Measurements from ENCODE around the gene ADPGK.
"Not testable (repeated sequence)": the region's sequence is repeated elsewhere in the genome, so short reads cannot be mapped to it uniquely, and the experiment has no call there.

The ADPGK gene

DNA sequence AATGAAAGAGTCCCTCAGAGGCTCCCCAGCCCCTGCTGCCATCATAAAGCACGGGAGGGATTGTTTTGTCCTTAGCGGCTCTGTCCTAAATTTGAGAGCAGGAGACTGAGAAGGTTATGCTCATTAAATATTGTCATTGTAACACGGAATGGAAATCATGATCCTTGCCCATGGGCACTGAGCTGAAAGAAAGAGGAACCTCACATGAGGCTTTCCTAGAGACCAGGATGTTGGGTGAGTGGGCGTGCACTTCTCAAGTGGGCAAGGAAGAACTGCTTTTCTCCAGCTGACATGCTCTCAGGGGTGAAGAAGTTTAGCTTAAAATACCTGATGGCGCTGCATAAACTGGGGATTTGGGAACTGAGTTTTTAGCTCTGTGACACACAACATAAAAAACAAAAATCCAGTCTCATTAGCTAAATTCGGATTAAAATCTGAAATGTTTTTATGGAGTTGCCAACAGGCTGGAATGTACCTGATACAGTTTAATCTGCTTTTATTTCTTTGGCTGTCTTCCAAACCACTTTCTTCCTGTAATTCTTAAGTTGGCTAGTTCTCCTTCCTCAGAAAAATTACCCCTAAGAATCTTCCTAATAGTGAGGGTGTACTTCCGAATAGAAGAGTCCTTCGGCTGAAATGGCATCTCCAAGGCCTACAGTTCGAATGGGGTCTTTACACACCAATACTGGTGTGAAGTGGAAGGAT is 31.7 kb downstream of the ADPGK start:
- DNase-seq (ENCODE audit: low read depth) = peak; percentile 24

DNA sequence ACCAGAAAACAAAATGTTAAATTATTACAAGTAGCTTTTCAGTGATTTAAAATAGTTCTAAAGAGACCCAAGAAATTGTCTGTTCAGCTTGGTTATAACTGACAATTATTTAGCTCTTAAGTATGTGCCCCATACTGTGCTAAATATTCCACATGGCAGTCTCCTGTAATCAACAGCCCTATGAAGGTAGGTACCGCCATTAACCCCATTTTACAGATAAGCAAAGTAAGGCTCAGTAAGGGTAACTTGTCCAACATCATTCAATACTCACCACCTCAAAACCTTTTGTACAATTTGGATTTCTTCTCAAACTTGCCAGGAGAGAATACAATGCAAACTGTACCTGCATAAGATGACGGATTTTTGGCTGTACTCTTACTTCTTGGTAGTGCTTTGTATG is 33.9 kb downstream of the ADPGK start:
- no peak for DNase-seq (ENCODE audit: low read depth)

- no peak for DNase-seq (ENCODE audit: low read depth)
These were observed 43.3 kb downstream of the ADPGK start for GRCh38 chr15:72740219-72740618.

- DNase-seq (ENCODE audit: low read depth) = no peak
These were observed 45.8 kb downstream of the ADPGK start for GRCh38 chr15:72737723-72738122.

- no peak for DNase-seq (ENCODE audit: low read depth)
These were observed 46.5 kb downstream of the ADPGK start for GRCh38 chr15:72737061-72737460.

DNA sequence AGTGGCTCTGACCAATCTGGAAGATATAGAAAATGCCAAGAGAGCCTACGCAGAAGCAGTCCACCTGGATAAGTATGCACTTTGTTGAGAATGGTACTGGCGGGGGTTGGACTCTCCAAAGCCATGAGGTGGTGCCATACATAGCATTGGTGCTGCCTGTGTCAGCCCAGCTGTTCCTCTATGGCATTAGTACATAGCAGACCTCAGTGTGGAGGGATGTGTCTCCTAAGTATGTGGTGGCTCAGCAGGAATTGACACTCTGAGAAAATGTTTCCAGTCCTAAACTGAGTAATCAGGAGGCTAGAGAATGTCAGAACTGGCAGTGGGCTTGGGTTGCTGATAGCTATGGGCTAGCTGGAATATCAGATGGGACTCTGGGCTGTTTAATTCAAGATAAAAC is 48.4 kb downstream of the ADPGK start:
- no peak for DNase-seq (ENCODE audit: low read depth)

DNA sequence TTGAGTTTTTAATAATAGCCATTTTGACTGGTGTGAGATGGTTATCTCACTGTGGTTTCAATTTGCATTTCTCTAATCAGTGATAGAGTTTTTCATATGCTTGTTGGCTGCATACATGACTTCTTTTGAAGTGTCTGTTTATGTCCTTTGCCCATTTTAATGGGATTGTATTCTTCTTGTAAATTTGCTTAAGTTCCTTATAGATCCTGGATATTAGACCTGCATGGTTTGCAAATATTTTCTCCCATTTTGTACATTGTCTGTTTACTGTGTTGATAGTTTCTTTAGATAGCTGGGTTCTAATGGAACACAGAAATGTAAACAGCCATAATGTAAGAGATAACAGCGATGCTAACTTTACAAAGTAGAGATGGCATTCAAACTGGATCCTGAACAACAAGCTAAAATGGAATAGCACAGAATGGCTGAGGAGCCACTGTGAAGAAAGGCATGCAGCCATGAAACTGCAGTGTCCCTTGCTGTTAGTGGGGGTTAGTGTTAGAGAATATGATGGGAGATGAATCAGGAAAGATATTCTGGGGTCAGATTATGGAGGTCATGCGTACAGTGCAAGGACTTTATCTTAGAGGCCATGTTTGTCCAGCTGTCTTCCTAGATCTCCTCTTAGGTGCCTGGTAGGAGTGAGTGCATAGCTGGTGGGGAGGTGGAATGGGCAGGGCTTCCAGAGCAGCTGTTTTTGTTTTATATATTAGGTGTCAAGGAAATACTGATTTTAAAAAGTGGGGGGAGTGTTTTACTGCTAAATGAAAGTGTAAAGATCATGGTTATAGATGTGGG is 49.4 kb downstream of the ADPGK start:
- no peak for DNase-seq (ENCODE audit: low read depth)

DNA sequence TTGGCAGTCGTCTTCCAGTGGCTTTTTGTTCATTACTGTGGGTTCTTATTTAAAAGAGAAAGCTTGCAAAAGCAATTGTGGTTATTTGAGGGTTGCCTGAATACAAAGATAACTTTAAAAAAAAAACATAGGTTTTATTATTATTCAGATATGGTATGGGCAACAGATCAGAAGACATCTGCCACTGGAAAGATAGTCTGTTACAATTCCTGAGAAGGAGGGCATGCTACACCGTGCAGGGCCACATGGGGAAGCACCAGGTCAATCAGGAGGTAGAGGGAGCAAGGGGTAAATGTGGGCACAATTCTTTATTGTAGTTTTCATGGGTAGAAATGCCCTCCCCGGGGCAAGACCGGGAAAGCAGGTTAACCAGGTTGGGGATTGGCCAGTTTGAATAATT is 51.0 kb downstream of the ADPGK start:
- DNase-seq (ENCODE audit: low read depth) = no peak

- no peak for DNase-seq (ENCODE audit: low read depth)
These were observed 51.5 kb downstream of the ADPGK start for GRCh38 chr15:72732086-72732485.

- DNase-seq (ENCODE audit: low read depth) = no peak
These were observed 54.7 kb downstream of the ADPGK start for GRCh38 chr15:72728821-72729220.

- DNase-seq (ENCODE audit: low read depth) = not testable (repeated sequence)
These were observed 55.3 kb downstream of the ADPGK start for GRCh38 chr15:72728249-72728648.

DNA sequence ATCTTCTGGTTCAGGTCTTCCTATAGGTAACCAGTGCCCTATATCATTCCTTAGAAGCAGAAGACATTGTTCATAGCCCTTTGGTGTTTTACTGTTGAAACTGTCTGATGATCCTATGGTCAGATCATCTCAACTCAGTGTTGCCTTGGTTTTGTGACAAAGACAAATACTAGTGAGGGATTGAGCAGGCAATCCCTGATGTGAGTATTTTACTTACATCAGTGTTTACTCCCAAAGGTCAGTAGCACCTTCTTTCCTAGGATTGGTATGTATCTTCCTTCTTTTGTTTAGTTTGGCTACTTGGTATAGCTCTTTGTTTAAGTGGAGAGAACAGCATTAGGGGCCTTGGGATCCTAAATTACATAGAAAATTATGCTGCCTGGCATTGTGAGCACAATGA is 56.4 kb downstream of the ADPGK start:
- no peak for DNase-seq (ENCODE audit: low read depth)

DNA sequence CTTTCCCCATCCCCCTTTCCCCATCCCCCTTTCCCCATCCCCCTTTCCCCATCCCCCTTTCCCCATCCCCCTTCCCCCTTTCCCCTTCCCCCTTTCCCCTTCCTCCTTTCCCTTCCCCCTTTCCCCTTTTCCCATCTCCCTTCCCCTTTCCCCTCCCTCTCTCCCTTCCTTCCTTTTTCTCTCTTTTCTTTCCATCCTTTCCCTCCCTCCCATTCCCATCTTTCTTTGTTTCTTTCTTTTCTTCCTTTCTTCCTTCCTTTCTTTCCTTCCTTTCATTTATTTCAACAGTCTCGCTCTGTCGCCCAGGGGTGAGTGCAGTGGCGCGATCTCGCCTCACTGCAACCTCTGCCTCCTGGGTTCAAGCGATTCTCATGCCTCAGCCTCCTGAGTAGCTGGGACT is 57.7 kb downstream of the ADPGK start:
- DNase-seq (ENCODE audit: low read depth) = not testable (repeated sequence)

- DNase-seq (ENCODE audit: low read depth) = no peak
These were observed 58.1 kb downstream of the ADPGK start for GRCh38 chr15:72725446-72725845.

DNA sequence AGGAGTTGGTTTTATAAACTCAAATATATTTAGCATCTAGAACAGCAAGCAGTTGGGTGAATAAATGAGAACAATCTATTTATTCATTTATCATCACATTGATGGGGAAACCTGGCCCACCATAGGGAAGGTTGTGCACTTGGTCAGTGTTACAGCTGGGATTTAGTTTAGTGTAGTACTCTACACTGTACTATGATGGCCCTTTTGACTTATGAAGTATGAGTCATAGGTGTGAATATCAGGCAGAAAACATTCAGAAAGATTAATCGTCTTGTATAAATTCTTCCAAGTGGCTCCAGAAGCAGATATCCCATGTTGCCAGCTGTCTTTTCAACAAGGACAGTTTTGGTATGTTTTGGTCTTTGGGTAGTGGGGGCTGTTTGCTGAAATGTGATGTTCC is 59.5 kb downstream of the ADPGK start:
- DNase-seq (ENCODE audit: low read depth) = no peak

DNA sequence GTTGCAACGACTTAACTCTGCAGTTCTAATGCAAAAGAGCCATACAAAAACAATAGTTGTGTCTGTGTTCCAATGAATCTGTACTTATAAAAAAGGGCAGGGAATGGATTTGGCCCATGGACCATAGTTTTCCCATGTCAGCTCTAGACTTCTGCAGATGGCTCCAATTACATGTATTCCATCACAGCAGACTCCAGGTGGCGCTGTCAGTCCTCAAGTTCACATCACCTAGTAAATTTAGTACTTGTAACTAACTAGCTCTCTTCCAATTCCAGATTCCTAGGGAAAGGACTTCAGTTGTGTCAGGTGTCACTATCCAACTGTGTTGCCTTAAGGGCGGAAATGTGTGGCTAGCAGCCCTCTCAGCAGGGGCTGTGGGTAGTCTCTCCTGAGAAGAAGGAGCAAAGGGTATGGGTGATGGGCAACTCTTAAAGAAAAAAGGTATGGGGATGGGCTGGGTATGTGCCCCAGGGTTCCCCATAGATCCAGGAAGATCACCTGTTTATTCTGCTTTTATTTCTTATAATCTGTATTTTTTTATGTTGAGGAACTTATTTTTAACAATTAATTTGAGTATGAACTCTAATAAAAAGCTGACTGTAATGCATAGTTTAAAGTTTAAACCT is 61.4 kb downstream of the ADPGK start:
- DNase-seq (ENCODE audit: low read depth) = peak; percentile 35

DNA sequence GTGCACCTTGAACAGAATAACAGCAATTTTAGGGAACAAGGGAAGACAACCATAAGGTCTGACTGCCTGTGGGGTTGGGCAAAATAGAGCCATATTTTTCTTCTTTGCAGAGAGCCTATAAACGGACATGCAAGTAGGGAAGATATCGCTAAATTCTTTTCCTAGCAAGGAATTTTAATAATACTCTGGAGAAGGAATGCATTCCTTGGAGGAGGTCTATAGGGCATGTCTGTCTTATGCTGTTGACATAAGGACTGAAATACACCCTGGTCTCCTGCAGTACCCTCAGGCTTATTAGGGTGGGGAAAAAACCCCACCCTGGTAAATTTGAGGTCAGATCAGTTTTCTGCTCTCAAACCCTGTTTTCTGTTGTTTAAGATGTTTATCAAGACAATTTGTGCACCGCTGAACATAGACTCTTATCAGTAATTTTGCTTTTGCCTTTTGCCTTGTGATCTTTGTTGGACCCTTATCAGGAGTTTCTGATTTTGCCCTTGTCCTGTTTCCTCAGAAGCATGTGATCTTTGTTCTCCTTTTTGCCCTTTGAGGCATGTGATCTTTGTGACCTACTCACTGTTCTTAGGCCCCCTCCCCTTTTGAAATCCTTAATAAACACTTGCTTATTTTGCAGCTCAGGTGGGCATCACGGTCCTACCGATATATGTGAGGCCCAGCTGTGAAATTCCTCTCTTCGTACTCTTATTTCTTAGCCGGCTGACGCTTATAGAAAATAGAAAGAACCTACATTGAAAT is 74.8 kb downstream of the ADPGK start:
- DNase-seq (ENCODE audit: low read depth) = not testable (repeated sequence)

DNA sequence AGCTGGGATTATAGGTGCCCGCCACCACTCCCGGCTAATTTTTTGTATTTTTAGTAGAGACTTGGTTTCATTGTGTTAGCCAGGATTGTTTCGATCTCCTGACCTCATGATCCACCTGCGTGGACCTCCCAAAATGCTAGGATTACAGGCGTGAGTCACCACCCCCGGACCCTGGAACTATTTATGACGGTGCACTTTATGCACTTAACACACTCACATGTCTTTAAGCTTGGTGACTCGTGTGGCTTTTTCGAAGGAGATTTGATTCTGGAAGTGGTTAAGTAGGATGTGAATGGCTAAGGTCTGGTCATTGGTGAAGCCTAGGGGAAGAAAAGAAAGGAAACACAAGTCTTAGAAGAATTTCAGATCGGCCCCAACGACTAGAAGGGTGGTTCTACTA is 77.3 kb downstream of the ADPGK start:
- no peak for DNase-seq (ENCODE audit: low read depth)

Measured in CMK (cell line).